GM21723 (cell line): Measurements from ENCODE around the gene SLFNL1.

Experiments used
- ATAC-seq: cut with Tn5 transposase; IDR thresholded peaks from one replicate; pipeline ENCODE4 v1.9.1; 2021; ENCODE audit warnings: mild to moderate bottlenecking, moderate library complexity; ENCODE audit not compliant: unreplicated experiment

The SLFNL1 gene

GRCh38 chr1:40987439-40988276, 33.9 kb downstream of the SLFNL1 start:
- no peak for ATAC-seq

GRCh38 chr1:40986956-40987355, 34.6 kb downstream of the SLFNL1 start:
- no peak for ATAC-seq

- ATAC-seq, result no peak
Observed at GRCh38 chr1:40986328-40986783, 35.2 kb downstream of the SLFNL1 start.

- ATAC-seq, result no peak
Observed at GRCh38 chr1:40985875-40986274, 35.6 kb downstream of the SLFNL1 start.

GRCh38 chr1:40985161-40985560, 36.4 kb downstream of the SLFNL1 start:
- no peak for ATAC-seq

GRCh38 chr1:40984531-40984930, 37.0 kb downstream of the SLFNL1 start:
- no peak for ATAC-seq

- no peak for ATAC-seq
Observed at GRCh38 chr1:40984066-40984465, 37.5 kb downstream of the SLFNL1 start.

- ATAC-seq, result no peak
Observed at GRCh38 chr1:40983286-40983685, 38.2 kb downstream of the SLFNL1 start.

GRCh38 chr1:40982721-40983120, 38.8 kb downstream of the SLFNL1 start:
- ATAC-seq, result no peak

GRCh38 chr1:40981691-40982448, 39.7 kb downstream of the SLFNL1 start:
- no peak for ATAC-seq

GRCh38 chr1:40980453-40981121, 40.9 kb downstream of the SLFNL1 start:
- ATAC-seq, result peak; percentile 17

GRCh38 chr1:40980068-40980452, 41.5 kb downstream of the SLFNL1 start:
- peak; percentile 26 for ATAC-seq

GRCh38 chr1:40979241-40980067, 42.1 kb downstream of the SLFNL1 start, which contains the start of gene CTPS1:
Gene CTPS1, plus strand, starts transcription at chr1:40979696. Its CDS starts 3,595 bp downstream, at chr1:40983291.
- ATAC-seq, result peak; percentile 91

GRCh38 chr1:40978886-40979240, 42.7 kb downstream of the SLFNL1 start:
- no peak for ATAC-seq

- ATAC-seq, result no peak
Observed at GRCh38 chr1:40977716-40978115, 43.8 kb downstream of the SLFNL1 start.

GRCh38 chr1:40976952-40977690, 44.4 kb downstream of the SLFNL1 start:
- no peak for ATAC-seq

- no peak for ATAC-seq
Observed at GRCh38 chr1:40974945-40975344, 46.6 kb downstream of the SLFNL1 start.

GRCh38 chr1:40973912-40974311, 47.6 kb downstream of the SLFNL1 start:
- ATAC-seq, result no peak

- no peak for ATAC-seq
Observed at GRCh38 chr1:40971966-40972365, 49.6 kb downstream of the SLFNL1 start.

GRCh38 chr1:40969445-40969844, 52.1 kb downstream of the SLFNL1 start:
- no peak for ATAC-seq
